Measurements from ENCODE around the gene ARSK.

The ARSK gene

GRCh38 chr5:95621839-95622629 lies 67.1 kb downstream of the ARSK start:
- Histone ChIP-seq H2AFZ (ENCODE audit: low read length) (no peak overlapping the region), H3K27ac (ENCODE audit: low read depth, low read length, poor library complexity, severe bottlenecking) (no peak overlapping the region), H3K4me1 (ENCODE audit: insufficient read depth, low read length, severe bottlenecking) (peaks cover 20% of the 10 kb centered on the region), H3K9me3 (ENCODE audit: low read length) (no peaks in the 10 kb centered on the region), H3K9me2 (ENCODE audit: low read depth, low read length) (no peaks in the 10 kb centered on the region), H4K20me1 (ENCODE audit: insufficient read depth, low read length) (no peaks in the 10 kb centered on the region), H3K4me3 (ENCODE audit: low read depth, low read length, poor library complexity, severe bottlenecking) (peak overlapping the region; percentile 64), H3K79me2 (ENCODE audit: insufficient read depth, low read length) (no peaks in the 10 kb centered on the region), H3K27me3 (ENCODE audit: insufficient read depth, low read length) (0 out of 2 replicates have a peak, but pooled peaks cover 2% of the 10 kb centered on the region), H3K9ac (ENCODE audit: low read length) (no peak overlapping the region), H3K36me3 (ENCODE audit: insufficient read depth, low read length) (no peaks in the 10 kb centered on the region), H3F3A (ENCODE audit: insufficient read depth, low read length) (peaks cover 4% of the 10 kb centered on the region; the same call in 1 of the 2 replicates), H3K4me2 (ENCODE audit: low read length) (peak overlapping the region; percentile 90; the same call in 1 of the 2 replicates)
- TF ChIP-seq CTCF (IDR thresholded peaks at IDR 0.05; ENCODE audit: low read length) (no peak), EZH2 (IDR thresholded peaks at IDR 0.05; ENCODE audit: borderline replicate concordance, low read length) (no peak)

- no peaks in the 10 kb centered on the region for H4K20me1 ChIP-seq (ENCODE audit: insufficient read depth, low read length)
- H3K36me3 ChIP-seq (ENCODE audit: insufficient read depth, low read length) = no peaks in the 10 kb centered on the region
- no peaks in the 10 kb centered on the region for H3K9me2 ChIP-seq (ENCODE audit: low read depth, low read length)
- H3K79me2 ChIP-seq (ENCODE audit: insufficient read depth, low read length) = no peaks in the 10 kb centered on the region
- H3K27ac ChIP-seq (ENCODE audit: low read depth, low read length, poor library complexity, severe bottlenecking) = no peak overlapping the region
- 0 out of 2 replicates have a peak, but pooled peaks cover 2% of the 10 kb centered on the region for H3K27me3 ChIP-seq (ENCODE audit: insufficient read depth, low read length)
- no peaks in the 10 kb centered on the region for H3K9me3 ChIP-seq (ENCODE audit: low read length)
- H3K4me1 ChIP-seq (ENCODE audit: insufficient read depth, low read length, severe bottlenecking) = peaks cover 20% of the 10 kb centered on the region
- H2AFZ ChIP-seq (ENCODE audit: low read length) = no peak overlapping the region
- H3K4me3 ChIP-seq (ENCODE audit: low read depth, low read length, poor library complexity, severe bottlenecking) = no peak overlapping the region
- no peak for TF ChIP-seq CTCF (IDR thresholded peaks at IDR 0.05; ENCODE audit: low read length)
- no peak for TF ChIP-seq EZH2 (IDR thresholded peaks at IDR 0.05; ENCODE audit: borderline replicate concordance, low read length)
- H3K4me2 ChIP-seq (ENCODE audit: low read length) = no peak overlapping the region
- peaks cover 4% of the 10 kb centered on the region; the same call in 1 of the 2 replicates for H3F3A ChIP-seq (ENCODE audit: insufficient read depth, low read length)
- H3K9ac ChIP-seq (ENCODE audit: low read length) = no peak overlapping the region
Observed at GRCh38 chr5:95623706-95624105, 68.8 kb downstream of the ARSK start.

DNA sequence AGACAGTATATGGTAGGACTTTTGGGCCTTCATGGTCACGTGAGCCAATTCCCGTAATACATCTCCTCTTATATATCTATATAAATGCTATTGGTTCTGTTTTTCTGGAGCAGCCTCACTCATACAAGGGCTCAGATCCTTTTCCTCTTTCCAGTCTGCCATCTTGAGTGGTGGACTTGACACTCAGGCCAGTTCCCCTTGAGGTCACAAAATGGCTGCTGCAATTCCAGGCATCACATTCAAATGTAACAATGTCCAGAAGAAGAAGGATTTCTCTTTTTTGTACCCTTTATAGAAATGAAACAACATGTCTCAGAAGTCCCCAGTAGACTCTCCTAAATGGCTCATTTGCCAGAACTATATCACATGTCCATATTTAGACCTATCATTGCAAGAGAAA lies 69.5 kb downstream of the ARSK start:
- peaks cover 20% of the 10 kb centered on the region for H3K4me1 ChIP-seq (ENCODE audit: insufficient read depth, low read length, severe bottlenecking)

More for the DNA sequence above, 69.5 kb downstream of the ARSK start:
- peaks cover 4% of the 10 kb centered on the region; the same call in 1 of the 2 replicates for H3F3A ChIP-seq (ENCODE audit: insufficient read depth, low read length)
- H2AFZ ChIP-seq (ENCODE audit: low read length) = no peak overlapping the region
- no peak overlapping the region for H3K9ac ChIP-seq (ENCODE audit: low read length)
- no peak overlapping the region for H3K4me3 ChIP-seq (ENCODE audit: low read depth, low read length, poor library complexity, severe bottlenecking)
- no peak overlapping the region for H3K4me2 ChIP-seq (ENCODE audit: low read length)
- no peaks in the 10 kb centered on the region for H3K9me3 ChIP-seq (ENCODE audit: low read length)
- TF ChIP-seq CTCF (IDR thresholded peaks at IDR 0.05; ENCODE audit: low read length) (no peak), EZH2 (IDR thresholded peaks at IDR 0.05; ENCODE audit: borderline replicate concordance, low read length) (no peak)
- no peaks in the 10 kb centered on the region for H3K79me2 ChIP-seq (ENCODE audit: insufficient read depth, low read length)
- H3K36me3 ChIP-seq (ENCODE audit: insufficient read depth, low read length) = no peaks in the 10 kb centered on the region
- 0 out of 2 replicates have a peak, but pooled peaks cover 2% of the 10 kb centered on the region for H3K27me3 ChIP-seq (ENCODE audit: insufficient read depth, low read length)
- no peaks in the 10 kb centered on the region for H3K9me2 ChIP-seq (ENCODE audit: low read depth, low read length)
- no peak overlapping the region for H3K27ac ChIP-seq (ENCODE audit: low read depth, low read length, poor library complexity, severe bottlenecking)
- H4K20me1 ChIP-seq (ENCODE audit: insufficient read depth, low read length) = no peaks in the 10 kb centered on the region

Measured in OCI-LY1 (cell line).